HepG2 (cell line): ENCODE results near the gene SPANXD. TPM values are rescaled to one million over a fixed set of nuclear protein-coding genes. Genes with fewer than 3 reads are reported as not detected.

Source experiments
- ATAC-seq: fragments of 200-7000 bp; cut with Tn5 transposase; 3 replicates; pipeline ENCODE4 v1.9.1; 2020; ENCODE audit warnings: mild to moderate bottlenecking, moderate library complexity
- BruUV-seq: library from RNA; stranded (reverse); fragments of 400-500 nt; replicated peaks from 2 replicates; lab custom pipeline; 2021; lab: Mats Ljungman, UMichigan
- CTCF ChIA-PET: fragments of 300-600 bp; formaldehyde crosslinking; extraction: SDS; loops from one replicate; lab custom pipeline; 2021; ENCODE audit warnings: low total read pairs, inconsistent platforms, low intra/inter-chr PET ratio; lab: Yijun Ruan, JAX
- POLR2A ChIA-PET: fragments of 350-600 bp; sonication (Branson Sonifier 250); formaldehyde crosslinking; loops from one replicate; lab custom pipeline; 2020; ENCODE audit warnings: antibody characterized with exemption, inconsistent platforms; lab: Yijun Ruan, JAX
- DNase-seq: peaks from one replicate; pipeline ENCODE4 v3.0.0-alpha.2; 2015; ENCODE audit warnings: low spot score
- FAIRE-seq: peaks from 3 replicates; lab custom pipeline; 2011; peaks lifted over from hg19 to GRCh38; lab: Jason Lieb, UNC
- H2AFZ ChIP-seq: one replicate; pipeline ENCODE4 v1.6.1; 2011; ENCODE audit warnings: low read length, inconsistent platforms
- H3K27ac ChIP-seq: fragments of 300-600 bp; 3 replicates; pipeline ENCODE4 v1.8.0; 2011; ENCODE audit warnings: mixed run types, mild to moderate bottlenecking, mixed read lengths, low read length, inconsistent platforms; ENCODE audit not compliant: insufficient read depth; ENCODE audit errors: extremely low read length
- H3K27me3 ChIP-seq, 2 experiments: fragments of 200-600 bp in 1 of 2; 2 replicates in 1 of 2; 3 replicates in 1 of 2; pipeline versions ENCODE4 v1.6.0 to v1.8.0; 2011; ENCODE audit warnings: low read length in 2 of 2, mild to moderate bottlenecking in 2 of 2, moderate library complexity in 2 of 2, inconsistent platforms in 1 of 2; ENCODE audit not compliant: insufficient read depth in 2 of 2, control insufficient read depth in 1 of 2
- H3K36me3 ChIP-seq, 2 experiments: fragments of 200-600 bp in 1 of 2; replicated peaks in 1 of 2; 2 replicates in 1 of 2; 3 replicates in 1 of 2; pipeline versions ENCODE4 v1.5.1 to v1.8.0; 2011; ENCODE audit warnings: low read length in 2 of 2, inconsistent platforms in 1 of 2; ENCODE audit not compliant: insufficient read depth in 2 of 2, control insufficient read depth in 1 of 2
- H3K4me1 ChIP-seq: 2 replicates; pipeline ENCODE4 v1.5.1; 2012; ENCODE audit warnings: low read length, inconsistent platforms; ENCODE audit not compliant: insufficient read depth
- H3K4me2 ChIP-seq: 2 replicates; pipeline ENCODE4 v1.6.0; 2011; ENCODE audit warnings: low read depth, low read length, inconsistent platforms
- H3K4me3 ChIP-seq, 3 experiments: fragments of 200-600 bp in 1 of 3; sonication (generic), shearing (Covaris generic) in 1 of 3; replicated peaks in 1 of 3; 2 replicates each; pipeline ENCODE4 v1.5.1; 2011 to 2016; ENCODE audit warnings: low read length in 3 of 3, inconsistent platforms in 2 of 3, low read depth in 2 of 3, mild to moderate bottlenecking in 2 of 3, control low read depth in 1 of 3, mixed read lengths in 1 of 3; ENCODE audit not compliant: insufficient read depth in 1 of 3
- H3K79me2 ChIP-seq: one replicate; pipeline ENCODE4 v1.6.1; 2011; ENCODE audit warnings: low read length, inconsistent platforms; ENCODE audit not compliant: insufficient read depth
- H3K9ac ChIP-seq: 2 replicates; pipeline ENCODE4 v1.6.0; 2011; ENCODE audit warnings: mild to moderate bottlenecking, low read depth, low read length, inconsistent platforms; ENCODE audit not compliant: insufficient read depth
- H3K9me3 ChIP-seq: 2 replicates; pipeline ENCODE4 v1.5.1; 2012; ENCODE audit warnings: mild to moderate bottlenecking, low read length
- H4K20me1 ChIP-seq: 2 replicates; pipeline ENCODE4 v1.6.0; 2011; ENCODE audit warnings: inconsistent platforms, mild to moderate bottlenecking, low read length, moderate library complexity; ENCODE audit not compliant: insufficient read depth
- ARNTL ChIP-seq: sonication (generic); formaldehyde crosslinking; IDR thresholded peaks from 2 replicates; pipeline ENCODE4 v1.4.0; 2020; ENCODE audit warnings: mild to moderate bottlenecking, missing genetic modification reagents
- ATRX ChIP-seq: sonication (generic); formaldehyde crosslinking; IDR thresholded peaks from 2 replicates; pipeline ENCODE4 v1.4.0; 2020; ENCODE audit warnings: missing genetic modification reagents, borderline replicate concordance
- CREM ChIP-seq, 2 experiments: sonication (generic) in 1 of 2; formaldehyde crosslinking in 1 of 2; IDR thresholded peaks; 2 replicates each; pipeline versions ENCODE4 v1.4.0 to v1.6.1; 2016 to 2020; ENCODE audit warnings: antibody characterized with exemption in 1 of 2, mild to moderate bottlenecking in 1 of 2, missing genetic modification reagents in 1 of 2
- DMAP1 ChIP-seq: IDR thresholded peaks from 2 replicates; pipeline ENCODE4 v1.6.1; 2016
- FOSL1 ChIP-seq: sonication (generic); formaldehyde crosslinking; IDR thresholded peaks from 2 replicates; pipeline ENCODE4 v1.9.0; 2021; ENCODE audit warnings: missing genetic modification reagents, borderline replicate concordance
- HMGA1 ChIP-seq: sonication (generic); formaldehyde crosslinking; conservative IDR thresholded peaks from 2 replicates; pipeline ENCODE4 v1.4.0; 2020; ENCODE audit warnings: missing genetic modification reagents
- KDM5B ChIP-seq: sonication (generic); formaldehyde crosslinking; IDR thresholded peaks from 2 replicates; pipeline ENCODE4 v1.4.0; 2020; ENCODE audit warnings: missing genetic modification reagents, mild to moderate bottlenecking, borderline replicate concordance
- KLF6 ChIP-seq: IDR thresholded peaks from 2 replicates; pipeline ENCODE4 v1.8.0; 2016; ENCODE audit warnings: missing biosample characterization, missing genetic modification reagents
- NBN ChIP-seq: fragments of 450-650 bp; conservative IDR thresholded peaks from 2 replicates; pipeline ENCODE4 v1.6.1; 2017
- NCOA1 ChIP-seq: sonication (generic); formaldehyde crosslinking; IDR thresholded peaks from 2 replicates; pipeline ENCODE4 v1.9.0; 2021; ENCODE audit warnings: missing genetic modification reagents
- NR2F1 ChIP-seq, 2 experiments: fragments of 450-650 bp in 1 of 2; formaldehyde crosslinking in 1 of 2; IDR thresholded peaks; 2 replicates each; pipeline versions ENCODE4 v1.5.0 to v1.6.1; 2016 to 2020; ENCODE audit warnings: mild to moderate bottlenecking in 1 of 2, missing compliant biosample characterization in 1 of 2, missing genetic modification reagents in 1 of 2, moderate library complexity in 1 of 2
- SP2 ChIP-seq: sonication (generic); formaldehyde crosslinking; IDR thresholded peaks from 2 replicates; pipeline ENCODE4 v1.5.1; 2020; ENCODE audit warnings: mild to moderate bottlenecking, missing genetic modification reagents
- TERF1 ChIP-seq: sonication (generic); formaldehyde crosslinking; IDR thresholded peaks from 2 replicates; pipeline ENCODE4 v1.8.0; 2022; ENCODE audit warnings: mild to moderate bottlenecking, missing genetic modification reagents, moderate library complexity
- ZBTB21 ChIP-seq: sonication (generic); formaldehyde crosslinking; IDR thresholded peaks from 2 replicates; pipeline ENCODE4 v1.4.0; 2020; ENCODE audit warnings: missing genetic modification reagents
- ZMAT3 ChIP-seq: sonication (generic); formaldehyde crosslinking; conservative IDR thresholded peaks from 2 replicates; pipeline ENCODE4 v1.7.0; 2021; ENCODE audit warnings: missing genetic modification reagents
- ZNF546 ChIP-seq: sonication (generic); formaldehyde crosslinking; conservative IDR thresholded peaks from 2 replicates; pipeline ENCODE4 v1.8.1; 2023; ENCODE audit warnings: mild to moderate bottlenecking, missing genetic modification reagents
- ZNF558 ChIP-seq: sonication (generic); formaldehyde crosslinking; IDR thresholded peaks from 2 replicates; pipeline ENCODE4 v1.9.0; 2022; ENCODE audit warnings: mild to moderate bottlenecking, missing genetic modification reagents, borderline replicate concordance
- ZNF564 ChIP-seq: sonication (generic); formaldehyde crosslinking; IDR thresholded peaks from 2 replicates; pipeline ENCODE4 v1.8.1; 2023; ENCODE audit warnings: mild to moderate bottlenecking, missing genetic modification reagents
- ZNF749 ChIP-seq: sonication (generic); formaldehyde crosslinking; IDR thresholded peaks from 2 replicates; pipeline ENCODE4 v1.8.0; 2022; ENCODE audit warnings: mild to moderate bottlenecking, missing genetic modification reagents, moderate library complexity, borderline replicate concordance
- WGBS: methylation state at CpG from one replicate; pipeline ENCODE4 v1.1.6; 2017; ENCODE audit warnings: low lambda C conversion rate; 5-methylcytosine and 5-hydroxymethylcytosine counted together
- in situ Hi-C: cut with HindIII; loops from 2 replicates; pipeline ENCODE4 v1.10.0; 2017; ENCODE audit warnings: low pct_unique_long_range_greater_than_20kb; ENCODE audit not compliant: extremely low pct_ligation_motif_present
- intact Hi-C: fragments of 100-400 bp; cut with micrococcal nuclease; formaldehyde crosslinking; loops from one replicate; pipeline ENCODE4 v1.10.0; 2022; ENCODE audit not compliant: unreplicated experiment
- polyA plus RNA-seq, 8 experiments: library from polyadenylated mRNA; depleted of rRNA in 3 of 8; stranded (reverse) in 7 of 8; unstranded in 1 of 8; fragments of >200 nt; fragmentation: Illumina TruSeq in 4 of 8; extraction: Trizol in 4 of 8; gene quantifications; 2 replicates each; pipeline versions ENCODE4 v1.2.1 to v1.2.3, GENCODE V29; 2011 to 2016; ENCODE audit warnings: low read depth in 4 of 8, missing spikeins in 1 of 8, mixed read lengths in 1 of 8; ENCODE audit not compliant: insufficient read depth in 1 of 8
- total RNA-seq, 5 experiments: library from RNA; depleted of rRNA; stranded (reverse); fragments of >200 nt; fragmentation: Illumina TruSeq; extraction: Trizol; gene quantifications; 2 replicates each; pipeline ENCODE4 v1.2.3, GENCODE V29; 2016; ENCODE audit warnings: low read depth in 1 of 5
- TF ChIP-seq, protein P1 (sequence below): sonication (generic); formaldehyde crosslinking; IDR thresholded peaks from 2 replicates; pipeline ENCODE4 v1.4.0; 2020; ENCODE audit warnings: missing genetic modification reagents

The SPANXD gene
- total and polyA plus RNA-seq, 2 of the 13 experiments (the other 11 are each of a cell fraction or from before 2014, with no cell fraction given): not detected

GRCh38 chrX:141732031-141732430, 33.5 kb upstream of the SPANXD start:
- Histone ChIP-seq H4K20me1 (no peaks in the 10 kb centered on the region), H3K4me3 (no peak overlapping the region), H3K36me3 (no peaks in the 10 kb centered on the region), H3K79me2 (no peaks in the 10 kb centered on the region), H3K9ac (no peak overlapping the region), H2AFZ (no peak overlapping the region), H3K4me1 (no peaks in the 10 kb centered on the region), H3K27ac (no peak overlapping the region), H3K27me3 (no peaks in the 10 kb centered on the region), H3K4me2 (no peak overlapping the region), H3K9me3 (peaks cover 6% of the 10 kb centered on the region)
- DNase-seq: no peak
- no peak for FAIRE-seq
- ATAC-seq: no peak
- intact Hi-C loops: no loop called here
- in situ Hi-C loops: no loop called here
- WGBS: 6% methylated on average over 2 of the region's 2 CpGs
- no peak for TF ChIP-seq KLF6 (CRISPR knock-in tag)
- TF ChIP-seq ZNF558 (CRISPR knock-in tag): no peak
- TF ChIP-seq CREM (IDR thresholded peaks at IDR 0.05): no peak
- TF ChIP-seq CREM (CRISPR knock-in tag; IDR thresholded peaks at IDR 0.05): no peak
- no peak for TF ChIP-seq NCOA1
- no peak for TF ChIP-seq ZBTB21 (CRISPR knock-in tag)
- TF ChIP-seq, protein P1, sequence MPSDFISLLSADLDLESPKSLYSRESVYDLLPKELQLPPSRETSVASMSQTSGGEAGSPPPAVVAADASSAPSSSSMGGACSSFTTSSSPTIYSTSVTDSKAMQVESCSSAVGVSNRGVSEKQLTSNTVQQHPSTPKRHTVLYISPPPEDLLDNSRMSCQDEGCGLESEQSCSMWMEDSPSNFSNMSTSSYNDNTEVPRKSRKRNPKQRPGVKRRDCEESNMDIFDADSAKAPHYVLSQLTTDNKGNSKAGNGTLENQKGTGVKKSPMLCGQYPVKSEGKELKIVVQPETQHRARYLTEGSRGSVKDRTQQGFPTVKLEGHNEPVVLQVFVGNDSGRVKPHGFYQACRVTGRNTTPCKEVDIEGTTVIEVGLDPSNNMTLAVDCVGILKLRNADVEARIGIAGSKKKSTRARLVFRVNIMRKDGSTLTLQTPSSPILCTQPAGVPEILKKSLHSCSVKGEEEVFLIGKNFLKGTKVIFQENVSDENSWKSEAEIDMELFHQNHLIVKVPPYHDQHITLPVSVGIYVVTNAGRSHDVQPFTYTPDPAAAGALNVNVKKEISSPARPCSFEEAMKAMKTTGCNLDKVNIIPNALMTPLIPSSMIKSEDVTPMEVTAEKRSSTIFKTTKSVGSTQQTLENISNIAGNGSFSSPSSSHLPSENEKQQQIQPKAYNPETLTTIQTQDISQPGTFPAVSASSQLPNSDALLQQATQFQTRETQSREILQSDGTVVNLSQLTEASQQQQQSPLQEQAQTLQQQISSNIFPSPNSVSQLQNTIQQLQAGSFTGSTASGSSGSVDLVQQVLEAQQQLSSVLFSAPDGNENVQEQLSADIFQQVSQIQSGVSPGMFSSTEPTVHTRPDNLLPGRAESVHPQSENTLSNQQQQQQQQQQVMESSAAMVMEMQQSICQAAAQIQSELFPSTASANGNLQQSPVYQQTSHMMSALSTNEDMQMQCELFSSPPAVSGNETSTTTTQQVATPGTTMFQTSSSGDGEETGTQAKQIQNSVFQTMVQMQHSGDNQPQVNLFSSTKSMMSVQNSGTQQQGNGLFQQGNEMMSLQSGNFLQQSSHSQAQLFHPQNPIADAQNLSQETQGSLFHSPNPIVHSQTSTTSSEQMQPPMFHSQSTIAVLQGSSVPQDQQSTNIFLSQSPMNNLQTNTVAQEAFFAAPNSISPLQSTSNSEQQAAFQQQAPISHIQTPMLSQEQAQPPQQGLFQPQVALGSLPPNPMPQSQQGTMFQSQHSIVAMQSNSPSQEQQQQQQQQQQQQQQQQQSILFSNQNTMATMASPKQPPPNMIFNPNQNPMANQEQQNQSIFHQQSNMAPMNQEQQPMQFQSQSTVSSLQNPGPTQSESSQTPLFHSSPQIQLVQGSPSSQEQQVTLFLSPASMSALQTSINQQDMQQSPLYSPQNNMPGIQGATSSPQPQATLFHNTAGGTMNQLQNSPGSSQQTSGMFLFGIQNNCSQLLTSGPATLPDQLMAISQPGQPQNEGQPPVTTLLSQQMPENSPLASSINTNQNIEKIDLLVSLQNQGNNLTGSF (CRISPR knock-in tag): no peak
- TF ChIP-seq ZNF749 (CRISPR knock-in tag): no peak
- TF ChIP-seq ATRX (CRISPR knock-in tag): no peak
- TF ChIP-seq FOSL1: no peak
- TF ChIP-seq NR2F1 (CRISPR knock-in tag; IDR thresholded peaks at IDR 0.05): no peak
- TF ChIP-seq ZMAT3 (CRISPR knock-in tag): no peak
- TF ChIP-seq SP2: no peak
- no peak for TF ChIP-seq NBN
- TF ChIP-seq ZNF546: no peak
- no peak for TF ChIP-seq HMGA1 (CRISPR knock-in tag)
- TF ChIP-seq TERF1: no peak
- TF ChIP-seq KDM5B (CRISPR knock-in tag): no peak
- no peak for TF ChIP-seq ARNTL (CRISPR knock-in tag)
- TF ChIP-seq DMAP1: no peak
- TF ChIP-seq ZNF564: no peak
- ChIA-PET POLR2A (no interaction called here), CTCF (no interaction called here)
- no TSS peak for BruUV-seq
